Fibroblast of mammary gland (primary cell): ENCODE results near the gene IRAK3.
A peak's percentile ranks its signal among the peaks of the same experiment; 100 is the strongest.

Experiments used
- DNase-seq: peaks from one replicate; pipeline ENCODE4 v3.0.0-alpha.2; 2010; ENCODE audit warnings: low read depth
- H3K4me3 ChIP-seq: 2 replicates; pipeline ENCODE4 v1.5.1; 2011; ENCODE audit warnings: low read depth, mild to moderate bottlenecking, low read length, moderate library complexity; ENCODE audit not compliant: control insufficient read depth
- TF ChIP-seq, protein P1 (sequence below): conservative IDR thresholded peaks from 2 replicates; pipeline ENCODE4 v1.5.1; 2011; ENCODE audit warnings: low read depth, low read length, inconsistent platforms; ENCODE audit not compliant: control insufficient read depth, insufficient read depth

IRAK3 gene

DNA sequence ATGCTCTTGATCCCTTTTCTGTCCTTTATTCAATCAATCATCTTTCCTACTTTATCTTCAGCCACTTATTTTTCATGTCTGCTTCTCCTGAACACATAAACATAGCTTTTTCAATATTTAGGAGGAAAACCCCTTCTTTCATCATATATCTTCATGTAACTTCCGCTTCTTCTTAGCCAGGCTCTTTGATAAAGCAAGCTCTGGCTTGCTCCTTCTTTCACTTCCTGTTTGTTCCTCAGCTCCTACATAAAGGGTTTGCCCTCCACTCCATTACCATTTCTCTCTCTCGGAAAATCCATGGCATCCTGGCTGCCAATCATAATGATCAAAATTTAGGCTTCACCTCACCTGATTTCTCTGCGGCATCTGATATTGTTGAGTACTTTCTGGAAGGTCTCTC lies 79.5 kb downstream of the IRAK3 start:
- no peak overlapping the region for H3K4me3 ChIP-seq
- DNase-seq, result no peak
- TF ChIP-seq, protein P1, sequence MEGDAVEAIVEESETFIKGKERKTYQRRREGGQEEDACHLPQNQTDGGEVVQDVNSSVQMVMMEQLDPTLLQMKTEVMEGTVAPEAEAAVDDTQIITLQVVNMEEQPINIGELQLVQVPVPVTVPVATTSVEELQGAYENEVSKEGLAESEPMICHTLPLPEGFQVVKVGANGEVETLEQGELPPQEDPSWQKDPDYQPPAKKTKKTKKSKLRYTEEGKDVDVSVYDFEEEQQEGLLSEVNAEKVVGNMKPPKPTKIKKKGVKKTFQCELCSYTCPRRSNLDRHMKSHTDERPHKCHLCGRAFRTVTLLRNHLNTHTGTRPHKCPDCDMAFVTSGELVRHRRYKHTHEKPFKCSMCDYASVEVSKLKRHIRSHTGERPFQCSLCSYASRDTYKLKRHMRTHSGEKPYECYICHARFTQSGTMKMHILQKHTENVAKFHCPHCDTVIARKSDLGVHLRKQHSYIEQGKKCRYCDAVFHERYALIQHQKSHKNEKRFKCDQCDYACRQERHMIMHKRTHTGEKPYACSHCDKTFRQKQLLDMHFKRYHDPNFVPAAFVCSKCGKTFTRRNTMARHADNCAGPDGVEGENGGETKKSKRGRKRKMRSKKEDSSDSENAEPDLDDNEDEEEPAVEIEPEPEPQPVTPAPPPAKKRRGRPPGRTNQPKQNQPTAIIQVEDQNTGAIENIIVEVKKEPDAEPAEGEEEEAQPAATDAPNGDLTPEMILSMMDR, result no peak

DNA sequence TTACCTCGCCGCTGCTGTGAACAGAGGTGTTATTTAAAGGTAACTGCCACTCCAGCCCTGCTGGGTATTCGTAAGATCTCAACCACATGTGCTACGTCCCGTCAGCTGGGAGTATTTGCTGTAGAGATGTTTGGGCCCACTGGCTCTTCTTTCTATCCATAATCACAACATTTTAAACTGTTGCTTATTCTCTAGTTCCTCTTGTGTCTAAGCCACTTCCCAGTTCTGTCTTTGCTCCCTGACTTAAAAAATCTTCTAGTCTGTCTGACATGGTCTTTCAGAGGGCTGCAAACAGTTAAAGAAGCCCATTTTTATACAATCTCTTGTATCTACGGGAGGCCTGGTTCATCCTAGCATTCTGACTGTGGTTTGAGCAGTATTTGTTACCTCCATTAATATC lies 80.1 kb downstream of the IRAK3 start:
- no peak for DNase-seq
- TF ChIP-seq, protein P1, result no peak
- H3K4me3 ChIP-seq, result no peak overlapping the region

DNA sequence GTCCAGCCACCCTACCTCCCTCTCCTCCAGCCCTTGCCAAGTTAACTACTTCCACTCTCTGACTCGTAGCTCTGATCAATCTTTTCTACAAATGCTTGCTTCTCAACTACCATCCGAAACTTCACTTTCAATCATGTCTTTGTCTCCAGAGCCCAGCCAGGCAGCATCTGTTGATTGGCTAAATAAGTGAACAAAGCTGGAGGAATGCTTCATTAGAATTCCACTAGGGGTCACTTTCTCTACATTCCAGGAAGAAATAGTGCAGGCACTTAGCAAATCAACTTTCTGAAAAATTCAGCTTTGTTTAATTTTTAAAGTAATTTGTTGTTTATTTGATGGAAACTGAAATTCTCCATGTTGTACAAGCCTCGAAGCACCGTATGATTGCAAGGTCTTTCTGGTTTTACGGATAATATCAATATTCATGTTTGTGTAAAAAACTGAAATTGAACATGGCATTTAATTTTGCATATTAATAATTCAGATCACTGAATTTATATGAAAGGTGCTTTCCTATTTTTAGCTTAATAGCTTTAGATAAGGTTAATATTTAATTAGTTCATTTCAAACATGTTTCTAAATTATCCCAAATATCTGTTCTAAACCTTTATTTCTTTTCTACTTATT lies 80.9 kb downstream of the IRAK3 start:
- TF ChIP-seq, protein P1, result peak; percentile 81
- DNase-seq, result peak; percentile 64
- no peak overlapping the region for H3K4me3 ChIP-seq

DNA sequence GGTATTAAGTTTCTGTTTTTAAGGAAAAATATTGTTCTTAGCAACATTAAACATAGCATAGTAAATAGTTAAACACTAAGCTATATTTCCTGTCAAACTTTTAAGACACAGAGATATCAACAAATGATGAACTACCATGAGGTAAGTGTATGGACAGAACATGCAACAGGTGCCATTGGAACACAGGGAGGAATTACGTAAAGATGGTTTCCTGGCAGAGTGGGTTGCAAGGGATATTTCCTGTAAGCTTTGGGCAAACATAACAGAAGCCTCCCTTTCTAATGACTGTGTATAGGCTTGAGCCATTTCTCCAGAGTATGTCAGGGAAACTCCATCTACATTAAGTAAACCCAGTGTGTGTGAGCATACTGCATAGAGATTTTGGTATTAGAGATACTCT lies 81.6 kb downstream of the IRAK3 start:
- TF ChIP-seq, protein P1, result no peak
- H3K4me3 ChIP-seq, result no peak overlapping the region
- no peak for DNase-seq

DNA sequence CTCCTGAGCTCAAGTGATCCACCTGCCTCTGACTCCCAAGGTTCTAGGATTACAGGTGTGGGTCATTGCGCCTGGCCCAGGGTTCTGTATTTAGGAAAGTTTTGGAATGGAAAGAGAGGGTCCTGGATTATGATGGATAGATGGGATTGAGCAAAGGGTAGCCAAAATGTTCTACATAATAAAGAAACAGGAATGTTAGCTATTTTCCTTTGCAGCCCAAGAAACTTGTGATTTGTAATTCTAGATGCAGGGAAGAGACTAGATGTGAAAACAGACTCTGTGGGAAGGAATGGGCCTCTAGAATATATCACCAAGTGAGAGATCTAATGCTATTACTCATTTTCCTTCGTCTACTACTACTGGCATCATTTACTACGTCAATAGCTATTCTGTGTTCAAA lies 83.6 kb downstream of the IRAK3 start:
- DNase-seq, result no peak
- TF ChIP-seq, protein P1, result no peak
- no peak overlapping the region for H3K4me3 ChIP-seq

DNA sequence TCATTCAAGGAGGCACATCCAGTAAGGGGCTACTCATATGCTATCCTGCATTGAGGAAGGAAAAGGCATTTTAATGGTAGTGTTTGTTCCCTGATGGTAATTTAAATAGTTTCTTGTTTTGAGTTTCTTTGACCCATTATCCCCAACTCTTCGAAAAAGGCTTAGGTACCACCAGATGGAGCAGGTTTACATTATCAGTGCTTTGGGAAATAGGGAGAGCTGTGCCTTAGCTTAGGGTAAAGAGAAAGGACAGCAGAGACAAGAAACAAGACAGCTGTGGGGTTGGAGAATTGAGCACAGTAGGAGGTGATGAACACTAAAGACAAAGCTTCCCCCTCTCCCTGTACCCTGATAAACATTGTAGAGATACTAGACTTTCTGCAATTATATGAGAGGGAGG lies 84.1 kb downstream of the IRAK3 start:
- TF ChIP-seq, protein P1, result no peak

DNA sequence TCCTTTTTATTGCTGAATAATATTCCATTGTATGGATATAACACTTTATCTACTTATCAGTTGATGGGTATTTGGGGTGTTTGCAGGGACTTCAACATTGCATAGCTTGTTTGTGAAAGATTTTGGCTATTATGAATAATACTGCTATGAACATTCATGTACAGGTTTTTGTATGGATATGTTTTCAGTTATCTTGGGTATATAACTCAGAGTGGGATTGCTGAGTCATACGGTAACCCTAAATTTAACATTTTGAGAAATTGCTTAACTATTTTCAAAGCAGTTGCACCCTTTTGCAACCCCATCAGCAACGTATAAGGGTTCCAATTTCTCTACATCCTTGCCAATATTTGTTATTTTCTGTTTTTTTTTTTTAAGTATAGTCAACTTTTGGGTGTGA lies 86.0 kb downstream of the IRAK3 start:
- H3K4me3 ChIP-seq, result no peak overlapping the region
- DNase-seq, result no peak
- TF ChIP-seq, protein P1, result no peak

More for the DNA sequence above, 84.1 kb downstream of the IRAK3 start:
- H3K4me3 ChIP-seq, result no peak overlapping the region
- no peak for DNase-seq
